ENCODE results near the gene PPEF1. TPM values are rescaled to one million over a fixed set of nuclear protein-coding genes. Genes with fewer than 3 reads are reported as not detected.

Gene PPEF1
- total RNA-seq, 1 experiment from 2014 or later, result 0.52 TPM

GRCh38 chrX:18873189-18873791 is 165.8 kb downstream of the PPEF1 start:
- H3K4me1 Mint-ChIP-seq, result peaks cover 0 to 4% of the 10 kb centered on the region in 2 experiments; a peak in 1 of 4 replicates
- Histone ChIP-seq H3K56ac (ENCODE audit: insufficient read length, low read depth, low read length) (no peak overlapping the region), H3T11ph (ENCODE audit: low read length) (no peak overlapping the region), H3K14ac (ENCODE audit: insufficient read depth, low read length) (no peak overlapping the region), H4K8ac (replicated peaks; ENCODE audit: insufficient read length, low read depth, low read length) (no peak overlapping the region), H3K27me3 (ENCODE audit: insufficient read depth, low read length) (no peaks in the 10 kb centered on the region), H3K4me1 (ENCODE audit: insufficient read depth, low read length) (no peaks in the 10 kb centered on the region), H3K4ac (ENCODE audit: low read depth, low read length) (no peak overlapping the region), H2BK15ac (ENCODE audit: low read depth, low read length) (no peak overlapping the region), H2BK12ac (ENCODE audit: insufficient read length, low read depth, low read length) (no peak overlapping the region), H3K27ac (ENCODE audit: insufficient read length, low read depth, low read length) (no peak overlapping the region), H3K79me1 (ENCODE audit: insufficient read depth, low read depth, low read length, poor library complexity, severe bottlenecking) (no peaks in the 10 kb centered on the region), H3K4me2 (ENCODE audit: insufficient read depth, insufficient read length, low read length) (no peak overlapping the region), H4K20me1 (ENCODE audit: control insufficient read depth, insufficient read depth, insufficient read length) (no peaks in the 10 kb centered on the region), H4K5ac (ENCODE audit: insufficient read length, low read depth, low read length) (no peak overlapping the region), H3K9ac (ENCODE audit: extremely low read depth, insufficient read length, low read length) (no peak overlapping the region), H2BK20ac (ENCODE audit: low read depth, low read length, poor library complexity, severe bottlenecking) (no peak overlapping the region), H3K23ac (ENCODE audit: insufficient read length, low read depth, low read length) (no peak overlapping the region), H3K18ac (ENCODE audit: insufficient read length, low read depth, low read length) (no peak overlapping the region), H3K23me2 (ENCODE audit: insufficient read length, low read depth, low read length, poor library complexity, severe bottlenecking) (no peaks in the 10 kb centered on the region), H2BK5ac (ENCODE audit: insufficient read length, low read length) (no peak overlapping the region), H3K79me2 (ENCODE audit: insufficient read depth, low read length) (no peaks in the 10 kb centered on the region), H3K9me3 (ENCODE audit: control insufficient read depth, low read depth, low read length) (peaks cover 32% of the 10 kb centered on the region), H2BK120ac (ENCODE audit: low read depth, low read length, poor library complexity, severe bottlenecking) (no peak overlapping the region), H2AFZ (ENCODE audit: low read length) (no peak overlapping the region), H2AK5ac (ENCODE audit: insufficient read length, low read length) (no peak overlapping the region), H4K91ac (ENCODE audit: insufficient read length, low read depth, low read length) (no peak overlapping the region)
- no CpG with 5 or more reads among the region's 27 CpGs for WGBS (ENCODE audit: extremely low coverage, insufficient read length, low lambda C conversion rate)
- H3K27me3 Mint-ChIP-seq (ENCODE audit: low read depth), result peaks cover 2% of the 10 kb centered on the region
- no peak overlapping the region for H3K27ac Mint-ChIP-seq
- H3K9me3 Mint-ChIP-seq, result peaks cover 71 to 72% of the 10 kb centered on the region in 2 experiments
- peaks cover 1 to 3% (median 1%) of the 10 kb centered on the region in 3 experiments; a peak in 5 of 7 replicates for H3K36me3 Mint-ChIP-seq (ENCODE audit: insufficient read depth in 1 of 3, low read depth in 3 of 3)
- no peak for DNase-seq
- no peak for TF ChIP-seq CTCF (conservative IDR thresholded peaks at IDR 0.05)
- no peak overlapping the region for H3K4me3 Mint-ChIP-seq

Measured in H9 (cell line).